DMS114 treated with DMSO at 0.1 percent for 48 hours (cell line): ENCODE results near the gene ALG14.
A peak's percentile ranks its signal among the peaks of the same experiment; 100 is the strongest.
"Not testable (repeated sequence)": the region's sequence is repeated elsewhere in the genome, so short reads cannot be mapped to it uniquely, and the experiment has no call there.

Source experiments
- DNase-seq: peaks from one replicate; lab custom pipeline; 2025; ENCODE audit not compliant: unreplicated experiment; lab: John Stamatoyannopoulos, UW

Gene ALG14

DNA sequence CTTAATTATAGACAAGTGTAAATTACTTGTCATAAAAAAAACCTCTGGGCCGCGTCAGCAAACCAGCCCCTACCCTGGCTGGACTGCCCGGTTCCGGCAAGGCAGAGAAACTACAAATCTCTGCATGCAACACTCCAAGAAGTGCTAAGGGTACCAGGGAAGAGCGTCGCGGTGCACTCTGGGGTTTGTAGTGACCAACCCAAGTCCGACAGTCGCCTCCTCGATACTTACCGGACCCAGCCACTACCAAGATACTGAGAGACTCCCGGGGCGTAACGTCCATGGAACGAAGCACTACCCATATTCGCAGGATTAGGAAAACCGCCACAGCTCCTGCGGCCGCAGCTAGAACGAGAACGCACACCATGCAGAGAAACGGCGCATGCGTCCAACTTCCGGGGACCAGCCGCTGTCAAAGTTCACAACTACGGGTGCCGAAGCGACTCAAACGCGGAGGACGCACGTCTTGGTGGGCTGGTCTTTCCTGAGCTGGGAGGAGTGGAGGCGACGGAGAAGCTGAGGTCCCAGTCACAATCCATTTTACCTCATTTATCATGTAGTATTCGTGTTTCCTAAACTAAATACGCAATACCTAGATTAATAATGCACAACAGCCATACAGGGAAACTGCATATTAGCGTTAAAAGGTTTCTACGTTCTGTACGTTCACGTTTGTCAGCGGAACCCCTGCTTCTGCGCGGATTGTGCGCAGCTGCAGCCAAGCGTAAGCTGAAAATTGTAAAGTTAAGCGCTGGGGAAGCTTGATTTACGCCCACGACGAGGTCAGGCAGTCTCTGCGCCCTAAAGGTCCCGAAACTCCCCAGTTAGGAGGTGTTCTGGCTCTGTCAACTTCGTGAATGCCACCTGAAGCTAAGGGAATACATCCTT, at the start of gene ALG14:
Gene ALG14, minus strand, starts transcription at position 420 of the 888 bp plus-strand sequence. Its CDS starts 53 bp downstream, at position 367.
- peak; percentile 97 for DNase-seq

DNA sequence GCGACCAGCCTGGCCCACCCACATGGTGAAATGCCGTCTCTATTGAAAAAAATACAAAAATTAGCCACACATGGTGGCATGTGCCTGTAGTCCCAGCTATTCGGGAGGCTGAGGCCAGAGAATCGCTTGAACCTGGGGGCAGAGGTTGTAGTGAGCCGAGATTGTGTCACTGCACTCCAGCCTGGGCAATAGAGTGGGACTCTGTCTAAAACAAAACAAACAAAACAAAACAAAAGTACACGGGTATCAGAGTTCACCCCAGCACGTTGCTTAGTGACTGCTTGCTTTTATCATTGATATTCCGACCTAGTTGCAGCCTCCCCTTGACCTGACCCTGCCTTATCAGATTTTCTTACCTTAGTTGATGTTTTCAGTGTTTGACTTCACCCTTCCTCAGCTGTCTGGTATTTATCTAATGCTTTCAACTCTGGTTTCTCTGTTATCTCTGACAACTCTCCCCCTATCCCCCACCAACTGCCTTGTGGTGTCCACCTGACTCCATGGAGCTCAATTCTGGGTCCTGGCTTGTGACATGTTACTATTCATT, 49.5 kb upstream of the ALG14 start:
- DNase-seq: no peak

DNA sequence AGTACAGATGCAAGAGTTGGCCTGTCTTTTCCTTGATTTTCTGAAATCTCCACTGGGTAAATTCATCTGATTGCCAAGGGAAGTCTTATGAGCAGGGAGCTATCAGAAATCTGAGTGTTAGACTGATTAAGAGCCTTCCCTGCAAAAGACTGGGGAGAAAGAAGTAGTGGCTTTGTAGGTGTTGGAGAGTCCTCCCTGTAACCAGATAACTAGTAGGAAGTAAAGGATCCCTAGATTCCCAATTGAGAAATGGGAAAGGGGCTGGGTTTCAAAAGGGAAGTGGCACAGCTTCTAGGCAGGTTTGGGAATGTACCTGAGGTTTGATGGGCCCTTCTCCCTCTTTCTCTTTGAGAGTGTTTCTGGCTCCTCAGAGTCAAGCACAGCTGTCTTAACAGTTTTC, 46.5 kb upstream of the ALG14 start:
- DNase-seq: no peak

DNA sequence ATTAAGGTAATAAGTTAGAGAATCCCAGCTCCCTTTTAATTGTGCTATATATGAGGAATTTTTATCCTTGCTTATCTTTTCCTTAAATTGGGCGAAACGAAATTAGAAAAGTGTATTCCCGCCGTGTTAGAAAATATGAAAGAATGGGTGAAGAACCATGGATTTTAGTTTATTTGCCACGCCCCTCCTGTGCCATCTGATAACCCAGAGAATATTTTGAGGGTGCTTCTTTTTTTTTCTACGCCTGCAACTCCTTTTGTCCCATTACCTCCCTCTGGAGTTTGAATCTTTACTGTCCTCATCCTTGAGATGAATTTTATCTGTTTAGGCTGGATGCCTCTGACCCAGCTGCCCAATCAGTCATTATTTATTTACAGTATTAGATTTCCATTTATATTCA, 46.0 kb upstream of the ALG14 start:
- no peak for DNase-seq

- DNase-seq: no peak
These were observed 45.3 kb upstream of the ALG14 start for GRCh38 chr1:95118067-95118499.

DNA sequence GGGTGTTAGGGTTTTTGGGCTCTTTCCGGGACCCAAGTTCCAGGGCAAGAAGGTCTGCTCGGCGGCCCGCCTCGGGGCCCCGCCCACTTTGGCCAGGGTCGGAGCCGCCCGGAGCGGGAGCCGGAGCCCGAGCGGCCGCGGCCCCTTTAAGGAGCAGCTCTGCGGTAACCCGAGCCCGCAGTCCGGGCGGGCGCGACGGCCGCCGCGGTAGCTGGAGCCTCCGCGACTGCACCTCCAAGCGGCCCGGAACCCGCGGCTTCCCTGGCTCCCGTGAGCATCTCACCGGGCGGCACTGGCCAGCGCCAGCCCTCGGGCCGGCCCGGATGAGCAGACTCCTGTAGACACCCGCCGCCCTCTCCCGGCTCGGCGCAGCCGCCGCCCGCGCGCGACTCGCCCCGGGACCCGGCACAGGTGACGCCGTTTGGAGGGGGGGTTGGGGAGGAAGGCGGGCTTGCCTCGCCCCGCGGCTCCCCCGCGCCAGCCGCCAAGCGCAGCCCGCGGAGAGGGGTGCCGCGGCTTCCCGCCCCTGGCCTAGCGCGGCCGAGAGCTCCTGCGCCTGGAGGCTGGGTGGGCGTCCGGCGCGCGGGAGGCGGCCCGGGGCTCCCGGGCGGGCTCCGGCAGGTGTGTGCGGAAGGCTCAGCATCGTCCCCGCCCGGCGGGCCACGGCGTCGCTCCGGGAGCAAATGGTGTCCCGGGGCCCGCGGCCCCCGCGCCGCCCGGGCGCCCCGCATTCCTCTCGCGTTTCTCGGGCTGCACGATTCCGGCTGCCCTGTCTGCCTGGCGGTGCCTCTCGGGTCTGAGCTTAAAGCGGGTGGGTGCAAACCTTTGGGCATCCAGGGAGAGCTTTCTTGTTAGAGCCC, 44.7 kb upstream of the ALG14 start, which contains the start of gene TLCD4:
Gene TLCD4, plus strand, starts transcription at position 149 of the 860 bp plus-strand sequence. CDS start 26,547 bp downstream, outside the sequence.
- no peak for DNase-seq

DNA sequence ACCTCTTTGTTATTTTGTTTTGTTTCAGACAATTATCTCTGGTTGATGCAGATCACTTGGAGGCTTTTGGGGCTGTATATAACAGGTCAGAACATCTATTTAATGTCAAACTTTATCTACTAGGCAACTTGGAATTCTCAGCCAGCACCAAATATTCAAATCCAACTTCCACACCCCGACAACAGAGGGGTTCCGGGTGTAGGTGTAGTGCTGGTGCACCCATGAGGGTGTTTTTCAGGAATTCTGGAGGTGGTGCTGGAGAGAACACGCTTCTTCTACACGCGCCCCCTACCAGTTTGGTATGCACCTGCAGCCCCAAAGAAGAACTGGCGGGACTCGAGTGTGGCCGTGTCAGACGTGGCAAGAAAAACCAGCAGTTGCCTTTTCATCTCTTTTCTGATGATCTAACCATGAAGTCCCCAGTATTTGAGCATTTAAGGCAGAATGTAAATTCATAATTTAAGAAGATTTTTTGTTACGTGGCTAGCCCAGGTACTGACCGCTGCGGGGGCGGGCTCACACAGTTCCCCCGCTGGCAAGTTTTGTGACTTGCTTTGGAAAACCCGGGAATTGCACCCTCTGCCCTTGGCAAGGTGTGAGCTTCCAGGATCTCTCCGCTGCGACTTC, 43.9 kb upstream of the ALG14 start:
- DNase-seq: peak; percentile 51

DNA sequence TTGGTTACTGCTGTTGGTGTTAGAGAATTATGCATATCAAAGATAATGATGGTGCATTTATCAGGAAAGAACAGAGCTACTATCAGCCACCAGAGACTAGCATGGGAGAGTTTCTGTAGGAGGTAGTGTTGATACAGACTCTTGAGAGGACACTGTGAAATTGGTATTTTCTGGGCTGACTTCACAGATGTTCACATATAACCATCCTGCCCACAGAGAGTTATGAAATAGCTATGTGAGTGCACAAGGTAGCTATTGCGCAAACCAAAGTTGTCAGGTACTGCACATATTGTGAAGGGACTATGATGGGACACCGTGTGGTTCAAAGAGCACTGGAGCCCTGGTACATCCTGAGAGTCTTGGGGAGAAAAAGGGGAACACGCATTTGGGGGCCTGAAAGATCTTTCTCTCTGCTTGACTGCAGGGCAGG, 43.0 kb upstream of the ALG14 start:
- no peak for DNase-seq

- DNase-seq: no peak
These were observed 40.9 kb upstream of the ALG14 start for GRCh38 chr1:95113684-95114083.

- no peak for DNase-seq
These were observed 38.3 kb upstream of the ALG14 start for GRCh38 chr1:95111014-95111413.

DNA sequence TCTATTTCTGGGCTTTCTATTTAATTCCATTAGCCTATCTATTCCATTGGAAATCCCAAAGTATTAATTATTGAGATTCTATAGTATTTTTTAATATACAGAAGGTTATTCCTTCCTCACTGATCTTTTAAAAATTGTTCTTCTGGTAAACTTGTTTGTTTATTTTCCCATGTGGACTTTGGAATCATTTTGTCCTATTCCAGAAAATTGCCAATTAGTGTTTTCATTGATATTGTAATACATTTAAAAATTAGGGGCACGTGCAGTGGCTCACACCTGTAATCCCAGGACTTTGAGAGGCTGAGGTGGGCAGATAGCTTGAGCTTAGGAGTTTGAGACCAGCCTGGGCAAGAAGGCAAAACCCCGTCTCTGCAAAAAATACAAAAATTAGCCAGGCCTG, 36.0 kb upstream of the ALG14 start:
- DNase-seq: no peak

DNA sequence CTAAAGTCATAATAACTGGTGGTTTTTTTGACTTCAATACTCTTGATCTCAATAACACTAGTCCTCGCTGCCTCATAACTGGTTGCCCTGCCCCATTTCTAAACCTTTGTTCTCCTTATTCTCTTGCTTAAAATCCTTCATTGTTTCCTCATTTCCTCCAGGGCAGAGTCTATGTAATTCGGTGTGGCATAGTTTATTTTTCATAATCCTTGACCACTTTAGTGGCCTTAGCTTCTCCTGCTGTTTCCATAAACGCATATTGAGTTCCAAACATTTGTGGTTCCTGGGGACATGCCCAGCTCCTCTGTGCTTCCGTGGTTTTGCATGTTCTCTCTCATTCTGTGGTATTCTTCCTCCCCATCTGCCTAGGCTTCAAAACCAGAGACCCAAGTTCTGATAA, 25.4 kb upstream of the ALG14 start:
- DNase-seq: no peak

- DNase-seq: no peak
These were observed 24.7 kb upstream of the ALG14 start for GRCh38 chr1:95097426-95097825.

DNA sequence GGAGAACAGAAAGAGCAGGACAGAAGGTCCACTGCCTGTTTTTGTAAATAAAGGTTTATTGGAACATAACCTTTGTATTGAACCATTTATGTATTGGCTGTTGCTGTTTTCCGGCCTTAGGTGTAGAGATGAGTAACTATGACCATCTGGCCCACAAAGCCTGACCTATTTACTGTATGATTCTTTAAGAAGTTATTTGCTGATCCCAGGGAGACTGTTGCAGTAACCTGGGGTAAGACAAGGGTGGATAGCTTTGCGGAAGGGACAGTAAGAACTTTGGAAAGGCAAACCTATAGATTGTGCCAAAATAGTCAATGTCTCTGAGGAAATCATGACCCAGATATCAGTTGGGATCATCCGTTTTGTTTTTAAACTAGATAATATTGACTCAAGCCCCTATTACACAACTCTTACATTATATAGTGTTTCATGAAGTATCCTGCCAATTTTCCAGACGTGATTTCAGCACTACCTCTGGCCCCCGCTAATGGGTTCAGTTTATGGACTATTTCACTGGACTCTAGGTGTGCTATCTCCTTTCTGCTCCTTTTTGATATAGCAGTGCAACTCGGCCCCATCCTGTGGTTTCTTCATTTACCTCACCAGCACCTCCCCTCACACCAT, 23.6 kb upstream of the ALG14 start:
- no peak for DNase-seq

DNA sequence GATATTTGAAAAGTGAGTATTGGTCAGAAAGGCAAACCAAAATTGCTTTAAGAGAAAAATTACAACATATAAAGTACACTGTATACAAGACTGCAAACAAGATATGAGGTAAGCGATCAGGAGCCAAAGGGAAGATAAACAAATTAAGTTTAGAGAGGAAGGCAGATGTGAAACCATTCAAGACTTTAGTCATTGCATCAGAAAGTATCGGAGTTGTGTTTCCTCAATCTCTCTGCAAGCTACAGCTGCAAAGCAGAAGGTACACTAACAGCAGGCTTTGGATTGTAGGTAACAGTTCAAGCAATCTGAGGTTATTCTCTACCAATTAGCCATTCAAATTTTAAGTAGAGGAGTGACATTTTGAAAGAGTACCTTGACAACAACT, 23.1 kb upstream of the ALG14 start:
- no peak for DNase-seq

GRCh38 chr1:95094923-95095322, 22.2 kb upstream of the ALG14 start:
- no peak for DNase-seq

- DNase-seq: no peak
These were observed 20.5 kb upstream of the ALG14 start for GRCh38 chr1:95093296-95093695.

GRCh38 chr1:95092891-95093290, 20.1 kb upstream of the ALG14 start:
- not testable (repeated sequence) for DNase-seq

GRCh38 chr1:95091290-95091689, 18.5 kb upstream of the ALG14 start:
- DNase-seq: not testable (repeated sequence)

- DNase-seq: no peak
These were observed 17.0 kb upstream of the ALG14 start for GRCh38 chr1:95089650-95090287.
